Central memory CD8-positive, alpha-beta T cell (primary cell): ENCODE measurements around the gene CUBN.

Experiments
- ATAC-seq: fragments of 150-1000 bp; cut with Tn5 transposase; replicated peaks from 2 replicates; pipeline ENCODE4 v1.10.0; 2022; ENCODE audit warnings: mild to moderate bottlenecking, moderate FRiP score, moderate number of reproducible peaks; ENCODE audit not compliant: poor library complexity, severe bottlenecking; ENCODE audit errors: extremely low read depth
- DNase-seq, 2 donors: peaks; one replicate each; pipeline ENCODE4 v3.0.0; 2021; ENCODE audit warnings: low spot score in 2 of 2
- H3K27ac Mint-ChIP-seq: one replicate; pipeline ENCODE4 v1.8.0; 2022; ENCODE audit warnings: low read depth, mild to moderate bottlenecking, moderate library complexity, mixed read lengths
- H3K27me3 Mint-ChIP-seq: one replicate; pipeline ENCODE4 v1.8.0; 2022; ENCODE audit warnings: mixed read lengths
- H3K36me3 Mint-ChIP-seq: one replicate; pipeline ENCODE4 v1.8.0; 2022; ENCODE audit warnings: mild to moderate bottlenecking, moderate library complexity, mixed read lengths; ENCODE audit not compliant: insufficient read depth
- H3K4me1 Mint-ChIP-seq: one replicate; pipeline ENCODE4 v1.8.0; 2022; ENCODE audit warnings: mixed read lengths
- H3K4me3 Mint-ChIP-seq: one replicate; pipeline ENCODE4 v1.8.0; 2022; ENCODE audit warnings: mild to moderate bottlenecking, moderate library complexity, mixed read lengths
- H3K9me3 Mint-ChIP-seq: one replicate; pipeline ENCODE4 v1.8.0; 2022; ENCODE audit warnings: mixed read lengths

The CUBN gene

GRCh38 chr10:17059197-17059688 lies 70.4 kb downstream of the CUBN start:
- Mint-ChIP-seq H3K36me3 (peaks cover 5% of the 10 kb centered on the region), H3K27me3 (no peaks in the 10 kb centered on the region), H3K9me3 (no peaks in the 10 kb centered on the region), H3K27ac (peak overlapping the region; percentile 52), H3K4me1 (no peaks in the 10 kb centered on the region), H3K4me3 (no peak overlapping the region)
- DNase-seq (no peak), ATAC-seq (no peak)

- no peak for DNase-seq
- no peaks in the 10 kb centered on the region for H3K27me3 Mint-ChIP-seq
- ATAC-seq: no peak
- no peaks in the 10 kb centered on the region for H3K9me3 Mint-ChIP-seq
- no peak overlapping the region for H3K4me3 Mint-ChIP-seq
- H3K27ac Mint-ChIP-seq: no peak overlapping the region
- H3K4me1 Mint-ChIP-seq: peaks cover 4% of the 10 kb centered on the region
- no peaks in the 10 kb centered on the region for H3K36me3 Mint-ChIP-seq
Measured at GRCh38 chr10:17058093-17058492, 71.5 kb downstream of the CUBN start.

GRCh38 chr10:17056781-17057428 lies 72.7 kb downstream of the CUBN start:
- Mint-ChIP-seq H3K36me3 (no peaks in the 10 kb centered on the region), H3K27me3 (no peaks in the 10 kb centered on the region), H3K9me3 (peaks cover 1% of the 10 kb centered on the region), H3K27ac (no peak overlapping the region), H3K4me3 (no peak overlapping the region), H3K4me1 (peaks cover 6% of the 10 kb centered on the region)
- no peak for DNase-seq
- no peak for ATAC-seq

GRCh38 chr10:17053513-17053912 lies 76.1 kb downstream of the CUBN start:
- Mint-ChIP-seq H3K4me3 (no peak overlapping the region), H3K27ac (peak overlapping the region; percentile 45), H3K4me1 (peaks cover 9% of the 10 kb centered on the region), H3K9me3 (peaks cover 7% of the 10 kb centered on the region), H3K36me3 (no peaks in the 10 kb centered on the region), H3K27me3 (no peaks in the 10 kb centered on the region)
- no peak for DNase-seq
- no peak for ATAC-seq

- ATAC-seq: no peak
- H3K4me3 Mint-ChIP-seq: no peak overlapping the region
- peaks cover 7% of the 10 kb centered on the region for H3K9me3 Mint-ChIP-seq
- H3K27me3 Mint-ChIP-seq: no peaks in the 10 kb centered on the region
- no peak for DNase-seq
- H3K27ac Mint-ChIP-seq: no peak overlapping the region
- H3K36me3 Mint-ChIP-seq: no peaks in the 10 kb centered on the region
- peaks cover 9% of the 10 kb centered on the region for H3K4me1 Mint-ChIP-seq
Measured at GRCh38 chr10:17053061-17053460, 76.5 kb downstream of the CUBN start.

GRCh38 chr10:17051851-17052250 lies 77.8 kb downstream of the CUBN start:
- Mint-ChIP-seq H3K36me3 (no peaks in the 10 kb centered on the region), H3K27me3 (no peaks in the 10 kb centered on the region), H3K27ac (no peak overlapping the region), H3K4me1 (peaks cover 9% of the 10 kb centered on the region), H3K9me3 (peaks cover 7% of the 10 kb centered on the region), H3K4me3 (peak overlapping the region; percentile 14)
- ATAC-seq (no peak), DNase-seq (no peak)

GRCh38 chr10:17049195-17049594 lies 80.4 kb downstream of the CUBN start:
- DNase-seq: no peak
- Mint-ChIP-seq H3K36me3 (no peaks in the 10 kb centered on the region), H3K27me3 (no peaks in the 10 kb centered on the region), H3K9me3 (peaks cover 7% of the 10 kb centered on the region), H3K4me1 (peaks cover 9% of the 10 kb centered on the region), H3K4me3 (no peak overlapping the region), H3K27ac (no peak overlapping the region)
- ATAC-seq: no peak

- H3K27me3 Mint-ChIP-seq: no peaks in the 10 kb centered on the region
- H3K9me3 Mint-ChIP-seq: peaks cover 7% of the 10 kb centered on the region
- ATAC-seq (no peak), DNase-seq (no peak)
- no peaks in the 10 kb centered on the region for H3K36me3 Mint-ChIP-seq
- no peak overlapping the region for H3K27ac Mint-ChIP-seq
- no peak overlapping the region for H3K4me3 Mint-ChIP-seq
- H3K4me1 Mint-ChIP-seq: peaks cover 10% of the 10 kb centered on the region
Measured at GRCh38 chr10:17047908-17048307, 81.7 kb downstream of the CUBN start.

- H3K36me3 Mint-ChIP-seq: no peaks in the 10 kb centered on the region
- no peak overlapping the region for H3K4me3 Mint-ChIP-seq
- no peak for ATAC-seq
- peaks cover 9% of the 10 kb centered on the region for H3K4me1 Mint-ChIP-seq
- peaks cover 6% of the 10 kb centered on the region for H3K9me3 Mint-ChIP-seq
- DNase-seq: no peak
- no peaks in the 10 kb centered on the region for H3K27me3 Mint-ChIP-seq
- no peak overlapping the region for H3K27ac Mint-ChIP-seq
Measured at GRCh38 chr10:17046989-17047388, 82.6 kb downstream of the CUBN start.

- Mint-ChIP-seq H3K36me3 (no peaks in the 10 kb centered on the region), H3K27me3 (no peaks in the 10 kb centered on the region), H3K4me1 (peaks cover 5% of the 10 kb centered on the region), H3K27ac (no peak overlapping the region), H3K9me3 (no peaks in the 10 kb centered on the region), H3K4me3 (no peak overlapping the region)
- no peak for DNase-seq
- no peak for ATAC-seq
Measured at GRCh38 chr10:17043586-17043985, 86.0 kb downstream of the CUBN start.

- ATAC-seq: no peak
- Mint-ChIP-seq H3K36me3 (no peaks in the 10 kb centered on the region), H3K4me1 (peaks cover 11% of the 10 kb centered on the region), H3K27me3 (no peaks in the 10 kb centered on the region), H3K4me3 (no peak overlapping the region), H3K9me3 (no peaks in the 10 kb centered on the region), H3K27ac (no peak overlapping the region)
- no peak for DNase-seq
Measured at GRCh38 chr10:17041626-17042520, 87.7 kb downstream of the CUBN start.

- no peak for DNase-seq
- no peak overlapping the region for H3K4me3 Mint-ChIP-seq
- no peaks in the 10 kb centered on the region for H3K27me3 Mint-ChIP-seq
- H3K4me1 Mint-ChIP-seq: peaks cover 17% of the 10 kb centered on the region
- no peaks in the 10 kb centered on the region for H3K9me3 Mint-ChIP-seq
- H3K36me3 Mint-ChIP-seq: no peaks in the 10 kb centered on the region
- ATAC-seq: no peak
- no peak overlapping the region for H3K27ac Mint-ChIP-seq
Measured at GRCh38 chr10:17038627-17039026, 91.0 kb downstream of the CUBN start.

GRCh38 chr10:17037910-17038309 lies 91.7 kb downstream of the CUBN start:
- Mint-ChIP-seq H3K9me3 (no peaks in the 10 kb centered on the region), H3K4me3 (no peak overlapping the region), H3K27ac (no peak overlapping the region), H3K36me3 (no peaks in the 10 kb centered on the region), H3K27me3 (no peaks in the 10 kb centered on the region), H3K4me1 (peaks cover 23% of the 10 kb centered on the region)
- DNase-seq: no peak
- ATAC-seq: no peak
